Activated T-cell treated with anti-CD3 and anti-CD28 coated beads, Interleukin-2, amount 50 U/mL, for 4 hours (primary cell): Measurements from ENCODE around the gene ATP6V1G3. TPM values are rescaled to one million over a fixed set of nuclear protein-coding genes. Genes with fewer than 3 reads are reported as not detected.
A peak's percentile ranks its signal among the peaks of the same experiment; 100 is the strongest.

ENCODE experiments used
- ATAC-seq, 2 donors: fragments of 200-7000 bp; cut with Tn5 transposase; one replicate each; pipeline ENCODE4 v1.10.0; 2021
- DNase-seq: peaks from one replicate; pipeline ENCODE4 v3.0.0-alpha.2; 2020
- H3K27me3 Mint-ChIP-seq: one replicate; pipeline ENCODE4 v1.8.0; 2021; ENCODE audit warnings: low read depth, mixed read lengths
- H3K36me3 Mint-ChIP-seq: one replicate; pipeline ENCODE4 v1.8.0; 2022; ENCODE audit warnings: mixed read lengths; ENCODE audit not compliant: insufficient read depth
- H3K4me1 Mint-ChIP-seq: one replicate; pipeline ENCODE4 v1.8.0; 2021; ENCODE audit warnings: low read depth, mixed read lengths
- H3K4me3 Mint-ChIP-seq: one replicate; pipeline ENCODE4 v1.8.0; 2021; ENCODE audit warnings: mild to moderate bottlenecking, moderate library complexity, mixed read lengths
- H3K9me3 Mint-ChIP-seq: one replicate; pipeline ENCODE4 v1.8.0; 2021; ENCODE audit warnings: mixed read lengths
- total RNA-seq, 3 donors: library from RNA; stranded (reverse); gene quantifications; one replicate each; pipeline ENCODE4 v1.2.1, GENCODE V29; 2021

Gene ATP6V1G3
- total RNA-seq, 3 donors from 2014 or later, result not detected

DNA sequence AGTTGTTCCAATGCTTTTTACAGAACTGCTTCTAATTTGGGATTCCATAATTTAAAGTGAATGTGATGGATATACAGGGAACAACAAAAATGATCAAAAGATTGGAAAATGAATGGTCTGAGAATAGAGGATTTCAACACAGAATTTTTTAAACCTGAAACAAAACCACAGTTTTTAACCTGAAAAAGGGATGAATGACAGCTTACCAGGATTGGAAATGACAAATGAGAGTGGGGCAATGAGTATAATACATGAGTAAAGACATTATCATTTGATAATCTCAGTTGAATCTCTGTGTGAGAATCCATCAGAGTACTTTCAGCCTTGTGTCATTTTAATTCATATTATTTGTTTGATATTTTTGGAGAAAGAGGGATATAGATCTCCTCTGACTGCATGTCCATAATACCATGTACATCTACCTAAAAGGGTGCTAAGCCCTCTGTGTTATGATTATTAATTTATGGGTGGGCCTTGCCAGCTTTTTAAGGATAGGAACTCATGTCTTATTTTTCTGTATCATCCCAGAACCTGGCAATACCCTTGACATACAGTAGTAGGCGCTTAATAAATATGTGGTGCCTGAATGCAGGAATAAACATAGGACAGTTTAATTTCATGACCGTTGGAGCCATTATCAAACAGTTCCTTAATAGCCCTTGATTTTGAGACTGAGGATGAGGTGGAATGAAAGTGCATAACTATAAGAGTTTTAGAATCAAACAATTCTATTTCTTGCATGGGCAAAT lies 12.4 kb upstream of the ATP6V1G3 start:
- H3K36me3 Mint-ChIP-seq, result no peaks in the 10 kb centered on the region
- peaks cover 64% of the 10 kb centered on the region for H3K4me1 Mint-ChIP-seq
- no peaks in the 10 kb centered on the region for H3K27me3 Mint-ChIP-seq
- no peaks in the 10 kb centered on the region for H3K9me3 Mint-ChIP-seq
- H3K4me3 Mint-ChIP-seq, result no peak overlapping the region
- ATAC-seq (no peak), DNase-seq (no peak)

DNA sequence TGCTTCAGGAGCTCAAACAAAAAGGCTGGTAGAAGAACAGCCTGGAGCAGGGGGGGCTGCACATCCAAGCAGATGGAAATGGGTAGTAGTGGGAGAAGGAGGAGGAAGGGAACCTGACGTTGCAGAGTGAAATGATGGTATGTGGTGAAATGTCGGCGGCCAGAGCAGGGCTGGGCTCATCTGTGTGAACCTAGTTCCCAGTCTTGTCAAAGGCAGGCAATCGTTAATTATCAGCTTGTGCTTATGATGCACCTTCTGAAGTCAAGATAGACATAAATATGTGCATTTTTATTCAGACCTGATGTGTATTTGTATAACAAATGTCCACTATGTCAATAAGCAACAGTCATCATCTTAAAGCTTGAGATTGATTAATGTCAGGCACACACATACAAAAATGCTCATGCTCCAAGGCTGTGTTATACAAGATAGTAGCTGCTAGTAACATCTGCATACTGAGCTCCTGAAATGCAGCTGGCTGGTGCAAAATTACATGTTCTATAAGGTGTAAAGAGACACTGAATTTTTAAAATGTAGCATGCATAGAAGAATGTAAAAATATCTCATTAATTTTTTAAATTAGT lies 10.6 kb upstream of the ATP6V1G3 start:
- DNase-seq (no peak), ATAC-seq (no peak)
- Mint-ChIP-seq H3K27me3 (no peaks in the 10 kb centered on the region), H3K36me3 (peaks cover 4% of the 10 kb centered on the region), H3K4me1 (peaks cover 45% of the 10 kb centered on the region), H3K9me3 (peaks cover 11% of the 10 kb centered on the region), H3K4me3 (no peak overlapping the region)

DNA sequence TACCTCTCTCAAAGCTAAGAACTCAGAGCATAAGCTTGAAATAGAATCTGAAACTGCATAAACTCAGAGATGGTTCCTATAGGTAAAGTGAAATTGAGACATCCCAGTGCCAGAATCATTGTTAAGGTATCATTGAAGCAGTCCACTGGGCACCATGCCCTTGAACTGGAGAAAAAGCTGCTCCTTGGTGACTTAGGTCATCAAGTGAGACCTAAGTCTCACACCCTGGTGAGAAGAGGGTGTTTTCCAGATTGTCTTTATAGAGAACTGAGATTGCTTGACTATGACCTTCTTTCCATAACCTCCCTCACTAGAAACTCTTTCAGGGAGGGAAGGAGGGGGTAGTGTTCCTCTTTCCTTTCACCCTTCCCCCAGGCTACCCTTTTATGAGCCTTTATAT lies 9.4 kb upstream of the ATP6V1G3 start:
- DNase-seq (no peak), ATAC-seq (peak; percentile 10 to 25)
- H3K4me3 Mint-ChIP-seq, result no peak overlapping the region
- H3K27me3 Mint-ChIP-seq, result no peaks in the 10 kb centered on the region
- H3K36me3 Mint-ChIP-seq, result peaks cover 4% of the 10 kb centered on the region
- H3K4me1 Mint-ChIP-seq, result peaks cover 38% of the 10 kb centered on the region
- peaks cover 11% of the 10 kb centered on the region for H3K9me3 Mint-ChIP-seq

DNA sequence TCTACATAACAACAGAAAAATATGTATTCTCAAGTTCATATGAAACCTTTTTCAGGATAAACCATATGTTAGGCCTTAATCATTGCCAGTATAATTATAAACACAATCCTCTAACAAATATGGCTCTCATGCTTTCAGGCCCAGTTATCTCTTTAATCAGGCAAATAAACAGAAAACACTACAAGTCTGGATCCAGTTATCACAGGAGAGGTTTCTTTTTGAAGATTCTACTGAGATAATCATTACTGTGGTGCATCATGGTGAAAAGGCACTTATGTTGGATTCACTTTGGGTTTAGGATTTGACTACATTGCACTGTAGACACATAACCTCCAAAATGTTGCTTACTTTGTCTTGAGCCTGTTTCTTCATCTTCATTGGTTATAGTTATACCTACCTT lies 8.4 kb upstream of the ATP6V1G3 start:
- Mint-ChIP-seq H3K4me3 (no peak overlapping the region), H3K4me1 (peaks cover 34% of the 10 kb centered on the region)

GRCh38 chr1:198545156-198545555 lies 4.7 kb upstream of the ATP6V1G3 start:
- Mint-ChIP-seq H3K4me3 (no peak overlapping the region), H3K36me3 (peaks cover 4% of the 10 kb centered on the region), H3K9me3 (peaks cover 11% of the 10 kb centered on the region), H3K4me1 (peaks cover 41% of the 10 kb centered on the region), H3K27me3 (no peaks in the 10 kb centered on the region)
- ATAC-seq (no peak), DNase-seq (no peak)

More for the DNA sequence above, 8.4 kb upstream of the ATP6V1G3 start:
- DNase-seq, result no peak
- peaks cover 11% of the 10 kb centered on the region for H3K9me3 Mint-ChIP-seq
- no peak for ATAC-seq
- peaks cover 4% of the 10 kb centered on the region for H3K36me3 Mint-ChIP-seq
- H3K27me3 Mint-ChIP-seq, result no peaks in the 10 kb centered on the region

GRCh38 chr1:198544265-198544664 lies 3.8 kb upstream of the ATP6V1G3 start:
- H3K9me3 Mint-ChIP-seq, result peaks cover 11% of the 10 kb centered on the region
- peaks cover 4% of the 10 kb centered on the region for H3K36me3 Mint-ChIP-seq
- no peak overlapping the region for H3K4me3 Mint-ChIP-seq
- no peaks in the 10 kb centered on the region for H3K27me3 Mint-ChIP-seq
- no peak for ATAC-seq
- peaks cover 42% of the 10 kb centered on the region for H3K4me1 Mint-ChIP-seq
- no peak for DNase-seq

DNA sequence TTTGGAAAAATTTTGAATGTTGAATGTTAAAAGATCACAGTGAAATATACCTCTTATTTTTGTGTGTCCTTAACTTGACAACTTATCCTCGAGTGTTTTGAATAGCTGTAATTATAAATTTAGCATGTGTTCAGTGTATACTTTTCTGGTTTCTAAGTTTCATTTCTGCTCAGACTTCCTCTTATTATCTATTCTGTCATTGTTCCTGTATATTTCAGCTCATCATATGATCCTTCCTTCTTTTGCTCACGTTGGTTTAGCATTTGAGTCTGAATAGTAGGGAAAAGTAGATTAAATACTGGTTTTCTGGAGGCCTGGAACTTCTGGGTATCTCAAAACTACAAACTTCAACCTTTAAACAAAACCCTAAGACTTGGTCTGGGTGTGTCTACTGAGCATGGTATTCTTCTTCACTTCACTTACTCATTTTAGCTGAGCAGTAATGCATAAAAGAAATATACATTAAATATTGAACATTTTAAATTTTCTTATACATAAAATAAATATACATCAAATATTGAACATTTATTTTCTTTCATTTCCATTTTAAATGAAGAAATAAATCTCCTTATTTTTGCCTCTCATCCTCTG lies 3.3 kb upstream of the ATP6V1G3 start:
- DNase-seq (no peak), ATAC-seq (no peak)
- peaks cover 47% of the 10 kb centered on the region for H3K4me1 Mint-ChIP-seq
- H3K27me3 Mint-ChIP-seq, result no peaks in the 10 kb centered on the region
- H3K4me3 Mint-ChIP-seq, result no peak overlapping the region
- peaks cover 4% of the 10 kb centered on the region for H3K36me3 Mint-ChIP-seq
- H3K9me3 Mint-ChIP-seq, result peaks cover 11% of the 10 kb centered on the region

DNA sequence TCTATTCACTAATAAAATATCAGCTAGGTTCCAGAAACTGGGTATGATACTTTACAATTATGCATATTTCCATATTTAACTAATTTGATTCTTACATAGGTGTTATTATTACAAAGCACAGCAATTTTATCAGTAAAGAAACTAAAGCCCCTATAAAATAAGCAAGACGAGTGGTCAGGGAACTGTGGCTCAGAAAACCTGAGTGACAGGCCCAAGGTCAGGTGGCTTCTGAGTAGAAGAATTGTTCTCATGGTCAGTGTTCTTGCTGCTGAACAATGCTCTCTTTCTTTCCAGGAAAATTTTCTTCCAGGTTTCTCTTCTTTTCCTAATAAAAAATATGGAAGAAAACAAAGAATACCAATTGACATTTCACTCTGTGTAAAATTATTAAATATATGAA lies 2.2 kb upstream of the ATP6V1G3 start:
- H3K4me3 Mint-ChIP-seq, result no peak overlapping the region
- ATAC-seq (no peak), DNase-seq (no peak)
- H3K9me3 Mint-ChIP-seq, result peaks cover 11% of the 10 kb centered on the region
- peaks cover 55% of the 10 kb centered on the region for H3K4me1 Mint-ChIP-seq
- no peaks in the 10 kb centered on the region for H3K27me3 Mint-ChIP-seq
- peaks cover 4% of the 10 kb centered on the region for H3K36me3 Mint-ChIP-seq

GRCh38 chr1:198541737-198542136 lies 1.3 kb upstream of the ATP6V1G3 start:
- ATAC-seq (no peak), DNase-seq (no peak)
- Mint-ChIP-seq H3K36me3 (no peaks in the 10 kb centered on the region), H3K9me3 (peaks cover 4% of the 10 kb centered on the region), H3K4me1 (peaks cover 63% of the 10 kb centered on the region), H3K27me3 (no peaks in the 10 kb centered on the region), H3K4me3 (no peak overlapping the region)

DNA sequence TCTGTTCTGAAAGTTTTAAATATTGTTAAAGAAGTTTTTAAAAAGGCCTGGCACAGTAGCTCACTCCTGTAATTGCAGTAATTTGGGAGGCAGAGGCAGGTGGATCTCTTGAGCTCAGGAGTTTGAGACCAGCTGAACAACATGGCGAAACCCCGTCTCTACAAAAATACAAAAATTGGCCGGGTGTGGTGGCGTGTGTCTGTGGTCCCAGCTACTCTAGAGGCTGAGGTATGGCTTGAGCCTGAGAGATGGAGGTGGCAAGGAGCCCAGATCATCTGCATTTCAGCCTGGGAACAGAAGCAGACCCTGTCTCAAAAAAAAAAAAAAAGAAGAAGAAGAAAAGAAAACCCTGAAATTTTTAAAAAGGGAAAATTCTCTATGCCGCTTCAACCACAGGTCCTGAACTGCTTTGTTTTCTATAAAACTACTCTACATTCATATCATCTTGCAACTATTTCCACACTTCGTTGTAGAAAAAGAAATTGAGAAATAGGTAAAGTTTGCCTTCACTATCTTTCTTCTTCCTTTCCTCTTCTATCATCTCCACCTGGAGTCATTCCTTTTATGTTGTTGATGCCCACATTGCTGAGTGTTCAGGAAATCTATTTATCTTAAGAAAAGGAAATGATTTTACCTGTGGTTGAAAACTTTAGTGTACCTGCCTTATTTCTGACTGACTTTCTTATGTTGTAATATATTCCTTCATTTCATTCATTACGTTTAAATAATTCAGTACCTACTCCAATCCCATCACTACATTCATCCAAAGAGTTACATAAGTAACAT lies 1.7 kb downstream of the ATP6V1G3 start:
- DNase-seq, result no peak
- H3K4me3 Mint-ChIP-seq, result peak overlapping the region; percentile 45
- no peaks in the 10 kb centered on the region for H3K27me3 Mint-ChIP-seq
- H3K36me3 Mint-ChIP-seq, result peaks cover under 1% of the 10 kb centered on the region
- peaks cover 78% of the 10 kb centered on the region for H3K4me1 Mint-ChIP-seq
- H3K9me3 Mint-ChIP-seq, result no peaks in the 10 kb centered on the region
- ATAC-seq, result no peak

DNA sequence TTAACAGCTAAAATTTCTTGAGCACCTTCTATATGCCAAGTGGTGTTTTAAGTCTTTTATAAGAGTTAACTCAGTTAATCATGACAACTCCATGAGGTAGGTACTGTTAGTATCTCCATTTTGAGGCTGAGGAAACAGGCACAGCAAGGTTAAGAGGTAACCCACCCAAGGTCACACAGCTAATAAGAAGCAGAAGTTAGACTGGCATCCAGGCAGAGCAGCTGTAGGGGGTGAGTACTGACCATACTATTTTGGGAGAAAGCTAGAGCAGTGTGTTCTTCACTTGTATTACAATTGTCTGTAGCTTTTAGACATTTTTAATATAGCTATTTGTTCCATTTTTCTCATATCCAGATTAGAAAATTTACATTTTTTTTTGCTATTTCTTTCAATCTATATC lies 4.8 kb downstream of the ATP6V1G3 start:
- no peak for ATAC-seq
- peaks cover 5% of the 10 kb centered on the region for H3K9me3 Mint-ChIP-seq
- no peak overlapping the region for H3K4me3 Mint-ChIP-seq
- H3K27me3 Mint-ChIP-seq, result no peaks in the 10 kb centered on the region
- peaks cover 4% of the 10 kb centered on the region for H3K36me3 Mint-ChIP-seq
- H3K4me1 Mint-ChIP-seq, result peaks cover 72% of the 10 kb centered on the region
- DNase-seq, result no peak

- Mint-ChIP-seq H3K27me3 (no peaks in the 10 kb centered on the region), H3K4me1 (peaks cover 72% of the 10 kb centered on the region), H3K4me3 (peak overlapping the region; percentile 56), H3K36me3 (peaks cover 4% of the 10 kb centered on the region), H3K9me3 (peaks cover 5% of the 10 kb centered on the region)
- peak in 1 of 2 donors; percentile 35 for ATAC-seq
- DNase-seq, result no peak
Measured at GRCh38 chr1:198534548-198535418, 5.7 kb downstream of the ATP6V1G3 start.

DNA sequence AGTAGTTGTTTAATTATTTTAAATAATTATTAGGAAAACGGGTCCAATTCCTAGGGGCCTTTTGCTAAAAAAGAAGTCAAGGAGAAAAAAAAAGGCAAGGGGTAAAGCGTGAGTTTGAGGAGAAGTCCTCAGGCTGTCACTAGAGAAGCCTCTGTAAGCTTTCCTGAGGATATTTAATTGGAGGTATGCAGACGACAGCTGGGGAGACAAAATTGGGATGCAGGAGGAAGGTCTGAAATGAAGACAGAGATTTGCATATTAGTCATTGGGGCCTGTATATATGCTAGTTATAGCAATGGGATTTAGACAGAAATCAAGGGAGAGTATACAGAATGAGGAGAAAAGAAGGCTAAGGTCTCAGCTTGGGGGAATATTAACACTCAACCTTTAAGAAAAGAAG lies 8.6 kb downstream of the ATP6V1G3 start:
- Mint-ChIP-seq H3K36me3 (peaks cover 4% of the 10 kb centered on the region), H3K4me3 (no peak overlapping the region), H3K4me1 (peaks cover 62% of the 10 kb centered on the region), H3K27me3 (no peaks in the 10 kb centered on the region), H3K9me3 (peaks cover 5% of the 10 kb centered on the region)
- ATAC-seq (no peak), DNase-seq (no peak)

- DNase-seq (no peak), ATAC-seq (no peak)
- H3K36me3 Mint-ChIP-seq, result peaks cover 4% of the 10 kb centered on the region
- H3K4me3 Mint-ChIP-seq, result no peak overlapping the region
- H3K27me3 Mint-ChIP-seq, result no peaks in the 10 kb centered on the region
- peaks cover 5% of the 10 kb centered on the region for H3K9me3 Mint-ChIP-seq
- H3K4me1 Mint-ChIP-seq, result peaks cover 64% of the 10 kb centered on the region
Measured at GRCh38 chr1:198530953-198531352, 9.5 kb downstream of the ATP6V1G3 start.
